IMR-90 (cell line): ENCODE data around the gene BEST1. TPM values are rescaled to one million over a fixed set of nuclear protein-coding genes. Genes with fewer than 3 reads are reported as not detected.

Experiments
- ATAC-seq: fragments of 200-7000 bp; cut with Tn5 transposase; 2 replicates; pipeline ENCODE4 v1.9.1; 2020; ENCODE audit warnings: low read depth, mild to moderate bottlenecking, moderate library complexity
- BruUV-seq: library from RNA; stranded (reverse); fragments of 400-500 nt; replicated peaks from 2 replicates; lab custom pipeline; 2021; lab: Mats Ljungman, UMichigan
- CTCF ChIA-PET: fragments of 300-600 bp; formaldehyde crosslinking; extraction: SDS; loops from one replicate; lab custom pipeline; 2021; ENCODE audit warnings: antibody characterized with exemption; lab: Yijun Ruan, JAX
- POLR2A ChIA-PET: fragments of 300-600 bp; sonication (Branson Sonifier 250); formaldehyde crosslinking; loops from one replicate; lab custom pipeline; 2022; ENCODE audit warnings: antibody characterized with exemption; ENCODE audit not compliant: unreplicated experiment; lab: Charles Lee
- DNase-seq: peaks from one replicate; pipeline ENCODE4 v3.0.0; 2013
- H2AFZ ChIP-seq: replicated peaks from 2 replicates; pipeline ENCODE3; 2013; ENCODE audit warnings: low read length, mild to moderate bottlenecking; ENCODE audit not compliant: poor library complexity
- H2AK5ac ChIP-seq: 2 replicates; pipeline ENCODE4 v1.6.1; 2013; ENCODE audit warnings: low read depth, low read length, inconsistent platforms
- H2AK9ac ChIP-seq: replicated peaks from 2 replicates; pipeline ENCODE3; 2013; ENCODE audit warnings: mild to moderate bottlenecking, low read depth, low read length, moderate library complexity; ENCODE audit not compliant: poor library complexity
- H2BK120ac ChIP-seq: 2 replicates; pipeline ENCODE4 v1.6.1; 2013; ENCODE audit warnings: low read depth, low read length, inconsistent platforms
- H2BK15ac ChIP-seq: 3 replicates; pipeline ENCODE4 v1.6.1; 2013; ENCODE audit warnings: low read depth, low read length, inconsistent platforms
- H2BK20ac ChIP-seq: 2 replicates; pipeline ENCODE4 v1.6.1; 2013; ENCODE audit warnings: low read depth, mild to moderate bottlenecking, inconsistent platforms, low read length, moderate library complexity
- H2BK5ac ChIP-seq: 2 replicates; pipeline ENCODE4 v1.6.1; 2013; ENCODE audit warnings: mild to moderate bottlenecking, low read depth, low read length, inconsistent platforms; ENCODE audit not compliant: poor library complexity, severe bottlenecking
- H3K14ac ChIP-seq: replicated peaks from 2 replicates; pipeline ENCODE4 v1.6.1; 2013; ENCODE audit warnings: low read depth, low read length, inconsistent platforms
- H3K18ac ChIP-seq: 2 replicates; pipeline ENCODE4 v1.6.1; 2013; ENCODE audit warnings: low read depth, low read length, control low read depth
- H3K23ac ChIP-seq: 2 replicates; pipeline ENCODE4 v1.6.1; 2013; ENCODE audit warnings: low read depth, low read length, inconsistent platforms
- H3K27ac ChIP-seq: 2 replicates; pipeline ENCODE4 v1.5.1; 2013; ENCODE audit warnings: mild to moderate bottlenecking, control low read depth, low read length; ENCODE audit not compliant: insufficient read depth
- H3K27me3 ChIP-seq: 2 replicates; pipeline ENCODE4 v1.6.1; 2013; ENCODE audit warnings: low read length; ENCODE audit not compliant: control insufficient read depth, insufficient read depth
- H3K36me3 ChIP-seq: 2 replicates; pipeline ENCODE4 v1.6.1; 2013; ENCODE audit warnings: low read length, mixed read lengths; ENCODE audit not compliant: control insufficient read depth, insufficient read depth
- H3K4ac ChIP-seq: 2 replicates; pipeline ENCODE4 v1.6.1; 2013; ENCODE audit warnings: low read depth, low read length, inconsistent platforms
- H3K4me1 ChIP-seq: 2 replicates; pipeline ENCODE4 v1.6.1; 2013; ENCODE audit warnings: low read length, mixed read lengths; ENCODE audit not compliant: control insufficient read depth, insufficient read depth
- H3K4me2 ChIP-seq: 2 replicates; pipeline ENCODE4 v1.6.1; 2013; ENCODE audit warnings: low read depth, mild to moderate bottlenecking, control low read depth, low read length, moderate library complexity
- H3K4me3 ChIP-seq: 2 replicates; pipeline ENCODE4 v1.5.1; 2013; ENCODE audit warnings: low read depth, mild to moderate bottlenecking, control low read depth, low read length, moderate library complexity; ENCODE audit not compliant: insufficient read depth
- H3K56ac ChIP-seq: 2 replicates; pipeline ENCODE4 v1.6.1; 2013; ENCODE audit warnings: low read length, inconsistent platforms; ENCODE audit not compliant: insufficient read depth; ENCODE audit errors: extremely low read depth
- H3K79me1 ChIP-seq, 2 experiments: 2 replicates each; pipeline ENCODE4 v1.6.1; 2013; ENCODE audit warnings: low read length in 2 of 2, inconsistent platforms in 1 of 2, low read depth in 1 of 2
- H3K9ac ChIP-seq: 2 replicates; pipeline ENCODE4 v1.6.1; 2013; ENCODE audit warnings: low read depth, low read length, control low read depth
- H3K9me1 ChIP-seq: 2 replicates; pipeline ENCODE4 v1.6.1; 2013; ENCODE audit warnings: low read length, inconsistent platforms; ENCODE audit not compliant: insufficient read depth
- H3K9me3 ChIP-seq: 2 replicates; pipeline ENCODE4 v1.6.1; 2013; ENCODE audit warnings: low read length; ENCODE audit not compliant: control insufficient read depth, insufficient read depth
- H4K20me1 ChIP-seq: 2 replicates; pipeline ENCODE4 v1.6.1; 2013; ENCODE audit warnings: low read length, inconsistent platforms; ENCODE audit not compliant: insufficient read depth
- H4K5ac ChIP-seq: 2 replicates; pipeline ENCODE4 v1.6.1; 2013; ENCODE audit warnings: mild to moderate bottlenecking, low read depth, low read length, control low read depth
- H4K8ac ChIP-seq, 2 experiments: 2 replicates each; pipeline ENCODE4 v1.6.1; 2013; ENCODE audit warnings: low read depth in 2 of 2, low read length in 2 of 2, control low read depth in 1 of 2, inconsistent platforms in 1 of 2
- H4K91ac ChIP-seq: 2 replicates; pipeline ENCODE4 v1.6.1; 2013; ENCODE audit warnings: low read depth, low read length, inconsistent platforms; ENCODE audit not compliant: insufficient read depth
- BHLHE40 ChIP-seq: fragments of 150-350 bp; IDR thresholded peaks from 2 replicates; pipeline ENCODE4 v1.6.1; 2016; ENCODE audit warnings: mild to moderate bottlenecking, low read depth, low read length
- CHD1 ChIP-seq: IDR thresholded peaks from 2 replicates; pipeline ENCODE4 v1.6.1; 2012; ENCODE audit warnings: low read depth, low read length, improper control_type of control experiment
- FOS ChIP-seq: fragments of 150-350 bp; IDR thresholded peaks from 2 replicates; pipeline ENCODE4 v1.6.1; 2016; ENCODE audit warnings: low read depth, low read length
- MAFK ChIP-seq: IDR thresholded peaks from 2 replicates; pipeline ENCODE4 v1.6.1; 2012; ENCODE audit warnings: low read depth, low read length, improper control_type of control experiment
- MAZ ChIP-seq: IDR thresholded peaks from 2 replicates; pipeline ENCODE4 v1.6.1; 2012; ENCODE audit warnings: low read depth, mild to moderate bottlenecking, low read length, improper control_type of control experiment, moderate library complexity, borderline replicate concordance
- MXI1 ChIP-seq: IDR thresholded peaks from 2 replicates; pipeline ENCODE4 v1.6.1; 2012; ENCODE audit warnings: low read depth, mild to moderate bottlenecking, low read length, moderate library complexity, borderline replicate concordance
- NFE2L2 ChIP-seq: fragments of 150-350 bp; IDR thresholded peaks from 2 replicates; pipeline ENCODE4 v1.6.1; 2016; ENCODE audit warnings: low read depth, mild to moderate bottlenecking, low read length
- POLR2A ChIP-seq: IDR thresholded peaks from 2 replicates; pipeline ENCODE4 v1.6.1; 2012; ENCODE audit warnings: mild to moderate bottlenecking, low read depth, low read length
- RAD21 ChIP-seq: IDR thresholded peaks from 2 replicates; pipeline ENCODE4 v1.6.1; 2012; ENCODE audit warnings: low read length, improper control_type of control experiment
- RFX5 ChIP-seq: IDR thresholded peaks from 2 replicates; pipeline ENCODE4 v1.8.0; 2012; ENCODE audit warnings: low read depth, mild to moderate bottlenecking, low read length, moderate library complexity
- SMC3 ChIP-seq: fragments of 150-350 bp; IDR thresholded peaks from 2 replicates; pipeline ENCODE4 v1.6.1; 2016; ENCODE audit warnings: low read depth, mild to moderate bottlenecking, antibody characterized with exemption, low read length, moderate library complexity
- USF2 ChIP-seq: fragments of 150-350 bp; IDR thresholded peaks from 2 replicates; pipeline ENCODE4 v1.6.1; 2017; ENCODE audit warnings: mild to moderate bottlenecking, antibody characterized with exemption, low read length, low read depth
- WGBS, 2 experiments: methylation state at CpG; one replicate each; pipeline versions ENCODE4 v1.1.5 to v1.1.7; 2013; ENCODE audit warnings: missing lambda C conversion rate in 2 of 2; ENCODE audit not compliant: insufficient read length in 1 of 2; ENCODE audit errors: extremely low coverage in 2 of 2; 5-methylcytosine and 5-hydroxymethylcytosine counted together
- dilution Hi-C: fragments of 300-500 bp; cut with HindIII; formaldehyde crosslinking; loops from one replicate; pipeline ENCODE4 v1.14.3; 2018; ENCODE audit warnings: low sequenced_read_pairs; ENCODE audit not compliant: unreplicated experiment
- in situ Hi-C: fragments of 300-500 bp; cut with MboI; formaldehyde crosslinking; loops from 3 replicates; pipeline ENCODE4 v1.14.3; 2019; ENCODE audit warnings: low sequenced_read_pairs, inconsistent platforms, mixed read lengths
- intact Hi-C: fragments of 100-400 bp; cut with micrococcal nuclease; formaldehyde crosslinking; loops from 2 replicates; pipeline ENCODE4 v1.10.0; 2022
- polyA plus RNA-seq, 3 experiments: library from polyadenylated mRNA; depleted of rRNA; stranded (reverse); fragments of >200 nt; gene quantifications; 2 replicates each; pipeline ENCODE4 v1.2.3, GENCODE V29; 2012; ENCODE audit warnings: low replicate concordance in 1 of 3
- total RNA-seq: library from RNA; depleted of rRNA; stranded (reverse); fragments of >200 nt; gene quantifications from 2 replicates; pipeline ENCODE4 v1.2.3, GENCODE V29; 2012
- TF ChIP-seq, protein P1 (sequence below): conservative IDR thresholded peaks from 2 replicates; pipeline ENCODE4 v1.5.1; 2012; ENCODE audit warnings: mild to moderate bottlenecking, low read depth, low read length, improper control_type of control experiment
- TF ChIP-seq, protein P2 (sequence below): fragments of 150-350 bp; IDR thresholded peaks from 2 replicates; pipeline ENCODE4 v1.6.1; 2016; ENCODE audit warnings: low read depth, mild to moderate bottlenecking, low read length, moderate library complexity, borderline replicate concordance

The BEST1 gene
- total and polyA plus RNA-seq, 2 of the 4 experiments (the other 2 are of a cell fraction): 0.90 to 1.4 TPM

DNA sequence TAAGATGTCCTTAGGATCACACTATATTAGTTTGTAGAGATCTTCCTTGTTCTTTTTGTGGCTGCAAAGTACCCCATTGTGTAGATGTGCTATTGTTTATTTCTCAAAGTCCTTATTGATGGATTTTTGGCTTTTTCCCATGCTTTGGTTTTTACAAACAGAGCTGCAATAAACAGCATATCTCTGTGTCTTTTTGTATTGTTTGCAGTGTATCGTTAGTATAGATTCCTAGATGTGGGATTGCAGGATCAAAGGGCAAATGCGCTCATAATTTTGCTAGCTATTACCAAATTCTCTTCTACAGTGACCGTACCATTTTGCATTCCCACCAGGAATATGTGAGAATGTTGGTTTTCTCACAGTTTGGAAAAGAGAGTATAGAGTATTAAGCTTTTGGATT is 44.8 kb downstream of the BEST1 start:
- WGBS, 2 experiments: no CpG with 5 or more reads among the region's 3 CpGs
- no peak overlapping the region for H2BK20ac ChIP-seq
- intact Hi-C loops: no loop called here
- ChIA-PET POLR2A (interaction anchor here (0.6 kb wide), 1 partner anchor 40 kb away, joined by 3 read pairs; no protein-coding TSS in a partner anchor), CTCF (no interaction called here)
- no peaks in the 10 kb centered on the region for H3K27me3 ChIP-seq
- H2BK120ac ChIP-seq: no peak overlapping the region
- H3K4me2 ChIP-seq: no peak overlapping the region
- in situ Hi-C loops: no loop called here
- H3K9me3 ChIP-seq: peaks cover 10% of the 10 kb centered on the region
- H2AK9ac ChIP-seq: no peak overlapping the region
- H2AFZ ChIP-seq: no peak overlapping the region
- no peak for TF ChIP-seq RAD21
- no peak for TF ChIP-seq MAZ
- no peak for TF ChIP-seq BHLHE40
- no peak for TF ChIP-seq MAFK
- TF ChIP-seq CHD1: no peak
- no peak for TF ChIP-seq NFE2L2
- TF ChIP-seq MXI1: no peak
- no peak for TF ChIP-seq FOS
- TF ChIP-seq, protein P1, sequence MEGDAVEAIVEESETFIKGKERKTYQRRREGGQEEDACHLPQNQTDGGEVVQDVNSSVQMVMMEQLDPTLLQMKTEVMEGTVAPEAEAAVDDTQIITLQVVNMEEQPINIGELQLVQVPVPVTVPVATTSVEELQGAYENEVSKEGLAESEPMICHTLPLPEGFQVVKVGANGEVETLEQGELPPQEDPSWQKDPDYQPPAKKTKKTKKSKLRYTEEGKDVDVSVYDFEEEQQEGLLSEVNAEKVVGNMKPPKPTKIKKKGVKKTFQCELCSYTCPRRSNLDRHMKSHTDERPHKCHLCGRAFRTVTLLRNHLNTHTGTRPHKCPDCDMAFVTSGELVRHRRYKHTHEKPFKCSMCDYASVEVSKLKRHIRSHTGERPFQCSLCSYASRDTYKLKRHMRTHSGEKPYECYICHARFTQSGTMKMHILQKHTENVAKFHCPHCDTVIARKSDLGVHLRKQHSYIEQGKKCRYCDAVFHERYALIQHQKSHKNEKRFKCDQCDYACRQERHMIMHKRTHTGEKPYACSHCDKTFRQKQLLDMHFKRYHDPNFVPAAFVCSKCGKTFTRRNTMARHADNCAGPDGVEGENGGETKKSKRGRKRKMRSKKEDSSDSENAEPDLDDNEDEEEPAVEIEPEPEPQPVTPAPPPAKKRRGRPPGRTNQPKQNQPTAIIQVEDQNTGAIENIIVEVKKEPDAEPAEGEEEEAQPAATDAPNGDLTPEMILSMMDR: no peak
- TF ChIP-seq USF2: no peak
- TF ChIP-seq SMC3: no peak
- TF ChIP-seq, protein P2, sequence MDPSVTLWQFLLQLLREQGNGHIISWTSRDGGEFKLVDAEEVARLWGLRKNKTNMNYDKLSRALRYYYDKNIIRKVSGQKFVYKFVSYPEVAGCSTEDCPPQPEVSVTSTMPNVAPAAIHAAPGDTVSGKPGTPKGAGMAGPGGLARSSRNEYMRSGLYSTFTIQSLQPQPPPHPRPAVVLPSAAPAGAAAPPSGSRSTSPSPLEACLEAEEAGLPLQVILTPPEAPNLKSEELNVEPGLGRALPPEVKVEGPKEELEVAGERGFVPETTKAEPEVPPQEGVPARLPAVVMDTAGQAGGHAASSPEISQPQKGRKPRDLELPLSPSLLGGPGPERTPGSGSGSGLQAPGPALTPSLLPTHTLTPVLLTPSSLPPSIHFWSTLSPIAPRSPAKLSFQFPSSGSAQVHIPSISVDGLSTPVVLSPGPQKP: no peak
- no peak for TF ChIP-seq RFX5
- TF ChIP-seq POLR2A: no peak
- no peaks in the 10 kb centered on the region for H4K20me1 ChIP-seq
- no peak overlapping the region for H3K23ac ChIP-seq
- no peaks in the 10 kb centered on the region for H3K36me3 ChIP-seq
- no peaks in the 10 kb centered on the region for H3K79me1 ChIP-seq
- H3K4ac ChIP-seq: no peak overlapping the region
- no peaks in the 10 kb centered on the region for H3K9me1 ChIP-seq
- H3K9ac ChIP-seq: no peak overlapping the region
- dilution Hi-C loops: no loop called here
- H4K5ac ChIP-seq: no peak overlapping the region
- H3K14ac ChIP-seq: no peak overlapping the region
- no peak overlapping the region for H3K27ac ChIP-seq
- no peak overlapping the region for H3K4me3 ChIP-seq
- H3K4me1 ChIP-seq: no peaks in the 10 kb centered on the region
- ATAC-seq (no peak), DNase-seq (no peak)
- H2BK5ac ChIP-seq: no peak overlapping the region
- no peak overlapping the region for H2AK5ac ChIP-seq
- H3K18ac ChIP-seq: no peak overlapping the region
- H4K8ac ChIP-seq: no peak overlapping the region
- H4K91ac ChIP-seq: no peak overlapping the region
- H2BK15ac ChIP-seq: no peak overlapping the region
- no peak overlapping the region for H3K56ac ChIP-seq
- BruUV-seq: no TSS peak
